ENCODE measurements around the gene SLC44A5. TPM values are rescaled to one million over a fixed set of nuclear protein-coding genes. Genes with fewer than 3 reads are reported as not detected.
"Not testable (repeated sequence)": the region's sequence is repeated elsewhere in the genome, so short reads cannot be mapped to it uniquely, and the experiment has no call there.

Gene SLC44A5
- total RNA-seq, 3 donors from 2014 or later = 0.16 to 3.6 (median 3.5) TPM

DNA sequence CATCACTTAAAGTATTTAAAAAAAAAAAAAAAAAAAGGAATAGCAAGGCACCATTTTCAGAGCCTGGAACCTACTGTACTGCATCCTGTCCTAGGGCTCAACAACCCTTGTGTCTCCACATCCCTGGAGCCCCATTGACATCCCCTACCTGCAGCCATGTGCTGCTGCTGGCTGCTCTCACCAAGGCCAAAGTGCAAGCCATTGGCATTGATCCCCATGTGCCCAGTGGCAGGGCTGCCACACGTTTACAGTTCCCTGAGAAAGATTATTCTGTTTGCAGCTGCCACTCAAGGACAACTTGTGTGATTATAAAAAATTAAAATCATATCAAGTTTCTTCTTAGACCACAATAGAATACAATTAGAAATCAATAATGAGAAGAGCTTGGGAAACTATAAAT lies 346.8 kb downstream of the SLC44A5 start:
- Histone ChIP-seq H3K9me3 (peaks cover 0 to 4% of the 10 kb centered on the region in 2 donors), H3K4me3 (no peak overlapping the region), H3K36me3 (no peaks in the 10 kb centered on the region), H3K27me3 (no peaks in the 10 kb centered on the region), H3K4me1 (no peaks in the 10 kb centered on the region), H3K27ac (no peak overlapping the region)
- intact Hi-C loops (cut with DNase I; ENCODE audit: low total_unique reads) = no loop called here
- TF ChIP-seq POLR2AphosphoS5 (IDR thresholded peaks at IDR 0.05) = no peak
- no peak for TF ChIP-seq POLR2A (IDR thresholded peaks at IDR 0.05)
- TF ChIP-seq, protein P1, sequence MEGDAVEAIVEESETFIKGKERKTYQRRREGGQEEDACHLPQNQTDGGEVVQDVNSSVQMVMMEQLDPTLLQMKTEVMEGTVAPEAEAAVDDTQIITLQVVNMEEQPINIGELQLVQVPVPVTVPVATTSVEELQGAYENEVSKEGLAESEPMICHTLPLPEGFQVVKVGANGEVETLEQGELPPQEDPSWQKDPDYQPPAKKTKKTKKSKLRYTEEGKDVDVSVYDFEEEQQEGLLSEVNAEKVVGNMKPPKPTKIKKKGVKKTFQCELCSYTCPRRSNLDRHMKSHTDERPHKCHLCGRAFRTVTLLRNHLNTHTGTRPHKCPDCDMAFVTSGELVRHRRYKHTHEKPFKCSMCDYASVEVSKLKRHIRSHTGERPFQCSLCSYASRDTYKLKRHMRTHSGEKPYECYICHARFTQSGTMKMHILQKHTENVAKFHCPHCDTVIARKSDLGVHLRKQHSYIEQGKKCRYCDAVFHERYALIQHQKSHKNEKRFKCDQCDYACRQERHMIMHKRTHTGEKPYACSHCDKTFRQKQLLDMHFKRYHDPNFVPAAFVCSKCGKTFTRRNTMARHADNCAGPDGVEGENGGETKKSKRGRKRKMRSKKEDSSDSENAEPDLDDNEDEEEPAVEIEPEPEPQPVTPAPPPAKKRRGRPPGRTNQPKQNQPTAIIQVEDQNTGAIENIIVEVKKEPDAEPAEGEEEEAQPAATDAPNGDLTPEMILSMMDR (IDR thresholded peaks at IDR 0.05) = no peak
- no peak for DNase-seq (ENCODE audit: low spot score in 2 of 2)

- not testable (repeated sequence) for H3K4me1 ChIP-seq, H3K9me3 ChIP-seq
These were observed 347.3 kb downstream of the SLC44A5 start for GRCh38 chr1:75263616-75264015.

DNA sequence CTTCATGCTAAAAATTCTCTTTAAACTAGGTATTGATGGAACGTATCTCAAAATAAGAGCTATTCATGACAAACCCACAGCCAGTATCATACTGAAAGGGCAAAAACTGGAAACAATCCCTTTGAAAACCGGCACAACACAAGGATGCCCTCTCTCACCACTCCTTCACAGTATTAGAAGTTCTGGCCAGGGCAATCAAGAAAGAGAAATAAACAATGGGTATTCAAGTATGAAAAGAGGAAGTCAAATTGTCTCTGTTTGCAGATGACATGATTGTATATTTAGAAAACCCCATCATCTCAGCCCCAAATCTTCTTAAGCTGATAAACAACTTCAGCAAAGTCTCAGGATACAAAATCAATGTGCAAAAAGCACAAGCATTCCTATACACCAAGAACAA lies 349.0 kb downstream of the SLC44A5 start:
- H3K9me3 ChIP-seq; DNase-seq (ENCODE audit: low spot score in 2 of 2); H3K27me3 ChIP-seq; H3K36me3 ChIP-seq; H3K4me1 ChIP-seq; H3K27ac ChIP-seq; intact Hi-C loops (cut with DNase I; ENCODE audit: low total_unique reads); H3K4me3 ChIP-seq: not testable (repeated sequence)

More at GRCh38 chr1:75263616-75264015, 347.3 kb downstream of the SLC44A5 start:
- intact Hi-C loops (cut with DNase I; ENCODE audit: low total_unique reads); DNase-seq (ENCODE audit: low spot score in 2 of 2); H3K27ac ChIP-seq; H3K27me3 ChIP-seq; H3K4me3 ChIP-seq; H3K36me3 ChIP-seq: not testable (repeated sequence)

- no peak overlapping the region for H3K4me3 ChIP-seq
- intact Hi-C loops (cut with DNase I; ENCODE audit: low total_unique reads) = no loop called here
- no peaks in the 10 kb centered on the region for H3K36me3 ChIP-seq
- no peaks in the 10 kb centered on the region for H3K4me1 ChIP-seq
- peaks cover 0 to 4% of the 10 kb centered on the region in 2 donors for H3K9me3 ChIP-seq
- H3K27ac ChIP-seq = no peak overlapping the region
- H3K27me3 ChIP-seq = peaks cover 0 to 9% of the 10 kb centered on the region in 2 donors
- TF ChIP-seq POLR2A (IDR thresholded peaks at IDR 0.05) (no peak), POLR2AphosphoS5 (IDR thresholded peaks at IDR 0.05) (no peak)
- TF ChIP-seq, protein P1 (IDR thresholded peaks at IDR 0.05) = no peak
- no peak for DNase-seq (ENCODE audit: low spot score in 2 of 2)
These were observed 352.6 kb downstream of the SLC44A5 start for GRCh38 chr1:75258351-75258750.

DNA sequence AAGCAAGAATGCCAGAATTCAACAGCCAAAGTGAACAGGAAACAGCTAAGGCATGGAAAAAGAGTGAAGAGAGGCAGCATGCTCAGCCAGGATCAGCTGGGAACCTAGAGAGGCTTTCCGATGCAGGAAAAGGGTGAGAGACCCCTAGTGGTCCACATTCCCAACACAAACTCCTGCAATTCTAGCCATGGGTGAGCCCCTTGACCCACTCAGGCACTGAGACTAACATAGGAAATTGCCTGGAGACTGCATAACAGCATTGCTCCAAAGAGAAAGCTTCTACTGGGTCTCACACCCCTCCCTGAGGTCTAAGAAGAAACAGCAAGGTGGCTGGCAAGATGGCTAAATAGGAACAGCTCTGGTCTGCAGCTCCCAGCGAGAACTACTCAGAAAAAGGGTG lies 353.5 kb downstream of the SLC44A5 start:
- no peaks in the 10 kb centered on the region for H3K4me1 ChIP-seq
- H3K27me3 ChIP-seq = peaks cover 0 to 9% of the 10 kb centered on the region in 2 donors
- TF ChIP-seq POLR2AphosphoS5 (IDR thresholded peaks at IDR 0.05) (no peak), POLR2A (IDR thresholded peaks at IDR 0.05) (no peak)
- TF ChIP-seq, protein P1 (IDR thresholded peaks at IDR 0.05) = no peak
- H3K36me3 ChIP-seq = no peaks in the 10 kb centered on the region
- no peaks in the 10 kb centered on the region for H3K9me3 ChIP-seq
- H3K4me3 ChIP-seq = no peak overlapping the region
- DNase-seq (ENCODE audit: low spot score in 2 of 2) = no peak
- intact Hi-C loops (cut with DNase I; ENCODE audit: low total_unique reads) = no loop called here
- no peak overlapping the region for H3K27ac ChIP-seq

DNA sequence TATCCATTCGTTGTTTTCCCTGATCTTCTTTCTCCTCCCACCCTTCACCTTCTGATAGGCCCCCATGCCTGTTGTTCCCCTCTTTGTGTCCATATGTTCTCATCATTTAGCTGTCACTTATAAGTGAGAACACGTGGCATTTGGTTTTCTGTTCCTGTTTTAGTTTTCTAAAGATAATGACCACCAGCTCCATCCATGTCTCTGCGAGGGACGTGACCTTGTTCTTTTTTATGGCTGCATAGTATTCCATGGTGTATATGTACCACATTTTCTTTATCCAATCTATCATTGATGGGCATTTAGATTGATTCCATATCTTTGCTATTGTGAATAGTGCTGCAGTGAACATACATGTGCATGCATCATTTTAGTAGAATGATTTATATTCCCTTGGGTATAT lies 360.8 kb downstream of the SLC44A5 start:
- H3K27me3 ChIP-seq; intact Hi-C loops (cut with DNase I; ENCODE audit: low total_unique reads); H3K27ac ChIP-seq; DNase-seq (ENCODE audit: low spot score in 2 of 2); H3K9me3 ChIP-seq; H3K4me1 ChIP-seq; H3K36me3 ChIP-seq; H3K4me3 ChIP-seq: not testable (repeated sequence)

- intact Hi-C loops (cut with DNase I; ENCODE audit: low total_unique reads) = no loop called here
These were observed 365.7 kb downstream of the SLC44A5 start for GRCh38 chr1:75245239-75245638.

More at GRCh38 chr1:75245239-75245638, 365.7 kb downstream of the SLC44A5 start:
- Histone ChIP-seq H3K36me3 (no peaks in the 10 kb centered on the region), H3K9me3 (no peaks in the 10 kb centered on the region), H3K27ac (no peak overlapping the region), H3K4me3 (no peak overlapping the region), H3K27me3 (no peaks in the 10 kb centered on the region), H3K4me1 (no peaks in the 10 kb centered on the region)
- TF ChIP-seq POLR2A (IDR thresholded peaks at IDR 0.05) (no peak), POLR2AphosphoS5 (IDR thresholded peaks at IDR 0.05) (no peak)
- TF ChIP-seq, protein P1 (IDR thresholded peaks at IDR 0.05) = no peak
- DNase-seq (ENCODE audit: low spot score in 2 of 2) = no peak

Data from breast epithelium (tissue), 4 donors.